ENCODE measurements around the gene CLEC2L.

- TF ChIP-seq POLR2AphosphoS5 (IDR thresholded peaks at IDR 0.05) (no peak), POLR2A (IDR thresholded peaks at IDR 0.05) (no peak), CTCF (IDR thresholded peaks at IDR 0.05 in 8 of 11, conservative IDR thresholded peaks at IDR 0.05 in 3 of 11) (no peak)
Observed at GRCh38 chr7:139566736-139567646, 43.5 kb downstream of the CLEC2L start.
